Measurements from ENCODE around the gene WDR70.

- TF ChIP-seq CTCF (IDR thresholded peaks at IDR 0.05) (no peak), CREB1 (CRISPR knock-in tag; IDR thresholded peaks at IDR 0.05) (no peak), NFE2L1 (CRISPR knock-in tag; IDR thresholded peaks at IDR 0.05) (no peak), ATF3 (CRISPR knock-in tag; conservative IDR thresholded peaks at IDR 0.05) (no peak), ZBTB21 (CRISPR knock-in tag; IDR thresholded peaks at IDR 0.05; ENCODE audit: borderline replicate concordance) (no peak), ETV6 (CRISPR knock-in tag; IDR thresholded peaks at IDR 0.05) (no peak)
These were observed 154.7 kb downstream of the WDR70 start for GRCh38 chr5:37533851-37534250.

Data from WTC11 (cell line).